ENCODE measurements around the gene EXPH5.

The EXPH5 gene

GRCh38 chr11:108543316-108543964 lies 50.1 kb downstream of the EXPH5 start:
- H3K27ac ChIP-seq = no peak overlapping the region
- TF ChIP-seq CTCF (IDR thresholded peaks at IDR 0.05) (no peak), ZFX (IDR thresholded peaks at IDR 0.05; ENCODE audit: borderline replicate concordance) (no peak)

GRCh38 chr11:108541531-108541930 lies 52.0 kb downstream of the EXPH5 start:
- TF ChIP-seq ZFX (IDR thresholded peaks at IDR 0.05; ENCODE audit: borderline replicate concordance) (no peak), CTCF (IDR thresholded peaks at IDR 0.05) (no peak)
- H3K27ac ChIP-seq = no peak overlapping the region

GRCh38 chr11:108538502-108538901 lies 55.1 kb downstream of the EXPH5 start:
- TF ChIP-seq ZFX (IDR thresholded peaks at IDR 0.05; ENCODE audit: borderline replicate concordance) = no peak
- no peak for TF ChIP-seq CTCF (IDR thresholded peaks at IDR 0.05)

GRCh38 chr11:108538022-108538424 lies 55.5 kb downstream of the EXPH5 start:
- no peak overlapping the region for H3K27ac ChIP-seq
- TF ChIP-seq CTCF (IDR thresholded peaks at IDR 0.05) = no peak
- no peak for TF ChIP-seq ZFX (IDR thresholded peaks at IDR 0.05; ENCODE audit: borderline replicate concordance)

More at GRCh38 chr11:108538502-108538901, 55.1 kb downstream of the EXPH5 start:
- no peak overlapping the region for H3K27ac ChIP-seq

- TF ChIP-seq CTCF (IDR thresholded peaks at IDR 0.05) (no peak), ZFX (IDR thresholded peaks at IDR 0.05; ENCODE audit: borderline replicate concordance) (no peak)
- no peak overlapping the region for H3K27ac ChIP-seq
Measured at GRCh38 chr11:108536783-108537182, 56.8 kb downstream of the EXPH5 start.

- TF ChIP-seq CTCF (IDR thresholded peaks at IDR 0.05) = no peak
- no peak for TF ChIP-seq ZFX (IDR thresholded peaks at IDR 0.05; ENCODE audit: borderline replicate concordance)
- H3K27ac ChIP-seq = no peak overlapping the region
Measured at GRCh38 chr11:108535384-108535955, 58.1 kb downstream of the EXPH5 start.

GRCh38 chr11:108534274-108534882 lies 59.2 kb downstream of the EXPH5 start:
- H3K27ac ChIP-seq = no peak overlapping the region
- no peak for TF ChIP-seq CTCF (IDR thresholded peaks at IDR 0.05)
- no peak for TF ChIP-seq ZFX (IDR thresholded peaks at IDR 0.05; ENCODE audit: borderline replicate concordance)

Measured in 22Rv1 (cell line).